CD1c-positive myeloid dendritic cell (primary cell): ENCODE data around the gene FEV.

ENCODE experiments used
- DNase-seq: peaks from one replicate; pipeline ENCODE4 v3.0.0-alpha.2; 2016; ENCODE audit errors: extremely low spot score

The FEV gene

DNA sequence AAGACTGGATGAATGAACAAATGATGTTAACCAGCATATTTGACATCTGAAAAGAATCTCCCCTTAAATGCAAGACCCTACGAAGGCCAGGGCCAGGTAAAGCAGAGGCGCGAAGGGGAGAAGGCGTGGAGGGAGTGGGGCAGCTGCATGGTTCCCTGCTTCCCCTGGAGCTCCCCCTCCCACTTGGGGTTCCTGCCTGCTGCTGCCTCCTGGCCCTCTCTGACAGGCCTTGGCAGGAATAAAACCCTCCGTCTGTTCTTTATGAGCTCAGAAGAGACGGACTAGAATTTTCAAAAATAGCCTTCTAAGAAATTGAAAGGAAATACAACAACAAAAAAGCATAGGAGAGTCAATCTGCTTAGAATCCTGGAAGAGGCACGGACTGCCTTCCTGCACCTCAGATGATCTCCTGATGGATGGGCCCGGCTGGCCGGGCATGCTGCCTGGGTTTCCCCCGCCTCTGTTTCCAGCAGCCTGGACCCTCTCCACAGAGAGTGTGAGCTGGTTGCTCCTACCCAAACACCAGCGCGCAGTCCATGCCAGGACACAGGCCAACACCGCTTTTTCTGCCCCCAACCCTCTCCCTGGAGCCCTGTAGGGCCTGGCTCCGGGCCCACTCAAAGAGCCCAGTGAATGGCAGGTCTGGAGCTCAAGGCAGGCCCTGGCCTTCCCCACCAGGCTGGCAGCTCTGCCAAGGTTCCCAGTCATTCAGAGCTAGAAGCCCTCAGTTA lies 32.4 kb upstream of the FEV start:
- no peak for DNase-seq

DNA sequence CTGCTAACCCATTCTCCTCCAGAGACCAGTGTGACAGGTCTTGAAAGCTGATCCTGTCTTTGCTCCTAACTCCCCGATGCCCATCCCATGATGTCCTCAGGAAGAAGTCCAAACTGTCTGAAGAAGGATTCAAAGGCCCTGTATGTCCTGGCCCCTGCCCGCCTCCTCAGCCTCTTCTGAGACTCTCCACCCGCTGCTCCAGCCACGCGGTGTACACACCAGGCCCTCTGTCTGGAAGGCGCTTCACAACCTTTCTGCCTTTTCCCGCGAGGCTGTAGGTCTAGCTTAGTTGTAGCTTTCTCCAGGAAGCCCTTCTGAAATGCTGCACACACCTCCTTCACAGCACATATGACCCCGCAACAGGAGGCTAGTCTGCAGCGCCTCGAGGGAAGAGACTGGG lies 31.7 kb upstream of the FEV start:
- no peak for DNase-seq

DNA sequence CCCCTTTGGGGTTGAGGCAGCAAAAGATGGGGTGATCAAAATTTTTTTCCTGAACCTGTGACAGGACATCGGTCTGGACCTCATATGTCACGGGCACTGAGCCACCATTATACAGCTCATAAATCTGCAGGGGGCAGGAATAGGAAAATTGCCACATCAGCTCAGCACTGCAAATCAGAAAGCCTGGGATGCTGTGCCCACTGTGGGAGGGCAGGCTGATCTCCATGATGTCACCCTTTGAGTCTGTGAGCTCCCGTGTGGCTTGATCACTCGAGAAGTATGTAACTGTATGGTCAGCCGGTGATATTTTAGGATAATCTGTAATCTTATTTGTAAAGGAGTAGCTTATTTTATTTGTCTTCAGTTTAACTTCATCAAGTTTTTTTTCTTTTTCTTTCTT lies 25.9 kb upstream of the FEV start:
- no peak for DNase-seq

DNA sequence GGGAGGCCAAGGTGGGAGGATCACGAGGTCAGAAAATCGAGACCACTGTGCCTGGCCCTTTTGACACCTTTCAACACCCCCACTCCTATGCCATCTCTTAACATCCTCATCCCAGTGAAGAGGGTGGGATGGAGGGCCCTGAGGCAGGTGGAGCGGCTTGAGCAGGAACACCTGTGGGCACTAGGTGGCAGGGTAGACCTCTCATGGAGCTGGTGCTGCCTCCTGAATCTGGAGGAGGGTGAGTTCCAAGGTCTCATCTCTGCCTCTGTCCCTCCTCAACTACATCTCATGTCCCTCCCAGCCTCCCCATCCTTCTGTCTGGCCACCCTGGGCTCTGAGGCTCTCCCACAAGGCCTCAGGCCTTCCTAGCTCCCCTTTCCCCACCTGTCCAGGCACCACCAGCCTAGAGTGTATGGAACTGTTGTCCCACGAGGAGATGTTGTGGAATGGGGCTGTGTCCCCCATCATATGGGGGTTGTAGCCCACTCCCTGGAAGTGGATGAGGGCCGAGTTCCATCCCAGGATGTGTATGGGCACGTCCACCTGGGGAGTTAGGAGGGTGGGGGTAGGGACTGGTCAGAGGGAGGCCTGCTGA lies 25.3 kb upstream of the FEV start:
- DNase-seq = no peak

DNA sequence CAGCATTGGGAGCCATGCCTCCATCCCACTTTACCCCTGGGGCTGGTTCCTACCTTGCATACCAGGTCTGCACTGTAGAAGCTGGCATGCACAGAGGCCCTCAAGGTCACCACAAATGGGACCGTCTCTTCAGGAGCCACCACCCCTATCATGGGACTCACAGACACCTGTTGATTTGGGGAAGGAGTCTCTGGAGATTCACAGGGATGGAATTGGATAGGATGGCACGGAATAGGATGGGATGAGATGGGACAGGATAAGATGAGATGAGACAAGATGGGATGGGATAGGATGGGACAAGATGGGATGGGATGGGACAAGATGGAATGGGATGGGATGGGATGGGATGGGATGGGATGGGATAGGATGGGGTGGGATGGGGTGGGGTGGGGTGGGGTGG lies 24.3 kb upstream of the FEV start:
- no peak for DNase-seq

DNA sequence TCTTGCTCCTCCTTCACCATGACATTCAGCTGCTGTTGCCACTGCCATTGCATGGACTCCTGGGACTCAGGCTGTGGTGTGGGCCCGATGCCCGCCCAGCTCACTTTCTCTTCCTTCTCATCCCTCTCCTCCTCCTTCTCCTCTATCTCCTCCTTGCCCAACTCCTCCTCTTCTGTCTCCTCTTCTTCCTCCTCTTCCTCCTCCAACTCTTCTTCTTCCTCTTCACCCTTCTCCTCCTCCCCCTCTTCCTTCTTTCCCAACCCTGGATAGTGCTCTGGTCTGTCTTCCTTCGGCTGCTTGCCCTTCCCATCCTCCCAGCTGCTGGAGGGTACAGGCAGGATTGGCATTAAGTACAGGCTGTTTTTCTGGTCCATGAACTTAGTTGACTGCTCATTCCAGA lies 19.0 kb upstream of the FEV start:
- DNase-seq = no peak

DNA sequence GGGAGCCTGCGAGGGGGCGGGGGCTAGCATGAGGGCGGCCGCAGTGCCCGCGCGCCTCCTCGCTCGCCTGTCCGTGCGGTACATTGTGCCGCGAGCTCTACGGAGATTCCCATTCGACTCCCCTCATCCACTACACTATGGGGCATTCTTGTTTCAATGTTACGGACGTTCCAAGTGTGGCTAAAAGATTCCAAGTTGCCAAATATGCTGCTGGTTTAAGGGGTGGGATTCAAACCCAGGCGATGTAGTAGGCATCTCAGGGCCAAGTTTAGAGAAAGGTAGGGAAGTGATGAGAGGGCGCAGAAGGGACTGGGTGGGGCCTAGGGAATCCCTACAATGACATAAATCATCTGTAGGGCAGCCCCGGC lies 18.3 kb upstream of the FEV start:
- DNase-seq = no peak

DNA sequence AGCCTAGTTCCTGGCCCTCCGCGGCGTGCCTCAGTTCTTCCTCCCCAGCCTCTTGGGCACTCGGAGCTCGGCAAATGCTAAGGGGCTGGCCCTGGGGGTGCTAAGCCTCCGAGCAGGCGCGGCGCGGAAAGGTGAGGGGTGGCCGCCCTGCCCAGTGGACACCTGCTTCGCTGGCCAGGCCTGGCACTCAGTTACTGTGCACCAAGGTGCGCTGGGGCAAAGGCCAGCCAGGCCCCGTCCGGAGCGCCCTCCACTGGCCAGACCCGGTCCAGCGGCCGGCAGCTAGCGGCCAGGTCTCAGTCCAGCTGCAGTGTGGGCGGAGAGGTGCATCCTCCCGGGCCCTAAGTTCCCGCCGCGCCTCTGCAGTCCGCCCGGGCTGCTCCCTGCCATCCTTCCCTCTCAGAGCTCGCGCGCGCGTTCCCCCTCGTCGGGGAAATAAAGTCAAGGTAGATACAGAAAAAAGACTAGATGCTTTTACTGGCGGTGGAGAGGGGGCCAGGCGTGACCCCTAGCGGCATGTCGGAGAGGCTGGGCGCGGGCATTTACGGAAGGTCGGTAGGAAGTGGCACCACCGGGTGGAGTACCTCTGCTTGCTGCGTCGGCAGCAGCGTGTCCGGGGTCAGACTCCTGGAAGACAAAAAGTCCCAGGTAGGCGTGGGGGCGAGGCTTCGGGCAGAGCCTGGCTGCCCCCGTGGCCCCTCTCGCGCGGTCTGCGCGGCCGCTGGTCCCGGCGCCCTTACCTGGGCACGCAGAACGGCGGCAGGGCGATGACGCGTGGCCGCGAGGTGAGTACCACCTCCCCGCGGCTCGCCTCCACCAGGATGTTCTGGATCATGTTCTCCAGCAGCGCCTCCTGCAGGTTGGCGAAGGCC lies 17.6 kb upstream of the FEV start:
- DNase-seq = peak; percentile 37

DNA sequence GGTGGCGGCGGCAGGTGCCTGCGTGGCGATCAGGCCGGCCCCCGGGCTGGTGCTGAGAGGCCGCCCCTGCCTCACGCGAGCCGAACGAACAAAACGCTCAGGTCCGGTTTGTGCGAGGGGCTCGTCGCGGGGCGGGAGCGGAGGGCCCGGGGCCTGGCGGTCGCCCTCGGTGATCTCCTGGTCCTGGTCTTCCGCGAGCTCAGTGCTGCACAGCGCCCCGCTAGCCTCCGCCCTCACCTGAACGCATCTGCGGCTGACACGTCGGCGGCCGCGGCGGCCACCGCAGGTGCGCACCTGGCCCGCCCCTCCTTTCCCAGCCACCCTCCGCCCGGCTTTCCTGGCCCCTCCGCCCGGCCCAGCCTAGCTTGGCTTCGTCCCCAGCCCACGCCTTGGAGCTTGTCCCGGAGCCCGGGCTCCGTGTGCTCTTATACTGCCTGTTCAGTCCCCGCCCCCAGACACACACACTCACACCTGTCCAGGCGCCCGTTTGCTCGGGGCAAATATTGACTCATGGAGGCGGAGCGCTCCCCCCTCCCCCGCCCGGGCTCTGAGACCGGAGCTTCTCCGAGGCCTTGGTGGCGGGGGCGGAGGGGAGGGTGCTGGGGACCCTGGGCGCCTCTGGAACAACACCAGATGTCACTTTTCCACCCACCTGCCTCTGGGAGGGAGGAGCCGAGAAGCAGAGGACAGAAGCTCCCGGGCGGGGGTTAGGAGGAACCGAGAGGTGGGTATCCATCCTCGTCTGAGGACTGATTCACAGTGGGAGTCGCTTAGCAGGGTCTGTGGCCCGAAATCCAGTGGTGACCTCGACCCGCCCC lies 16.8 kb upstream of the FEV start:
- DNase-seq = peak; percentile 41

DNA sequence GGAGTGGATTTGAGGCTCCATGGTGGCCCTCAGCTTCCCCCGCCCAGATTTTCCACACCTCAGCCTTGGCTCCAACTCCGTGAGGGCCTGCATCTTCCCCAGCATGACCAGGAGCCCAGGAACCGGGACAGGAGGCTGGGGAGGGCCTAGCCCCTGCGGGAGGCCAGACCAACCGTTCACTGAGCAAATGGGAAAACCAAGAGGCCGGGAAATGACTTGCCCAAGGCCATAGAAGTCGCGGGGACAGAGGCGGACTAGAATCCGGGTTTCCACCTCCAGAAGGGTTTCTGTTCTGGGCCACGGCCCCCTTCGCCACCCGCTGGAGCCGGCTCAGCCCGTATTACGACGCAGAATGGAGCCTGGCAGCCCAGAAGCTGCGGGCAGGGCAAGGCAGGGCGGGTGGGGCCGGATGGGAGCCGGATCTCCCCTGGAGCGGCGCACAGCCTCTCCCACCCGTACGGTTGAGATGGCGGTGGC lies 16.2 kb upstream of the FEV start:
- DNase-seq = no peak

DNA sequence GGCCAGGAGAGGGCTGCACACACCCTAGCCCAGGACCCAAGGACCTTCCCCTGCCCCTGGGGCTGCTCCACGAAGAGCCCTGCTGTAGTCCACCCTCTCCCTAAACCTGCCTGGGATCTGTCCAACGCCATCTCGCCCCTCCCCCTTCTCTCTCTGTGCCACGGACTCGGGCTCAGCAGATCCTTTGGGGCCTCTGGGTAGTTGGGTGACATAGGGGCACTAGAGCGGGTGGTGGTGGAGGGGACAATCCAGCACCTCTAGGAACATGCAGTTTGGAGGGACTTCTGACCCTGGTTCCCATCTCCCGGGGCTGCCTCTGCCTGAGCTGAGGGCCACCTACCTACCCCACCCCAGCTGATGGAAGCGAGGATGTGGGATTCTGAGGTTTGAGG lies 15.6 kb upstream of the FEV start:
- DNase-seq = no peak

DNA sequence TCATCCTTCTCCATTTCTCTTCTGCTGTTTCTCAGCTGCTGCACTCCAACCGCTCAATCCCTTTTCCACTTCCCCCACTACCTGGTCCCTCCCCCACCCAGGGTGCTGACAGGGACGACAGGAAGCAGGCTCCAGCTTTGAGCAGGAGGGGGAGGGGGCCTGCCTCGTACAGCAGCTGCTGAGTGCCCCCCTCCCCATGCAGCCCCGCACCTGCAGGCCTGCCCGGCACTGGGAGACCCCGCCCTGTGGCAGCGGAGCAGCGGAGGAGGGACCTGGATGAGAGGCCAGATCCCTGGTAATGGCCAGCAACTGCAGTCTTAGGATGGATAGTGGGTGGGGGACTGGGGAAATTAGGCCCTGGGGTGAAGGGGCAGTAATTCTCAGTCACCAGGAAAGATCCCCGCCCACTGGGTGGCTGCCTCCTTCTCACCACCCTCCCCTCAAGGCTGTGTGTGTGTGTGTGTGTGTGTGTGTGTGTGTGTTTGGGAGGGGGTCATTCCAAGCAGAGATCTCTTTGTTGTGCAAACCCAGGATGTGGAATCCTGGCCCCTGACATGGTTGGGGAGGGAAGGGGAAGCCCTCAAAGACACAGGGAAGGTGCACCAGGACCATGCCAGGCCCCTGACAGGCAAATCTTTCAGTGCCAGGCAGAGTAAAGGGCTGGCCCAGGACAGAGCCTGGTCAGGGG lies 15.0 kb upstream of the FEV start:
- no peak for DNase-seq

DNA sequence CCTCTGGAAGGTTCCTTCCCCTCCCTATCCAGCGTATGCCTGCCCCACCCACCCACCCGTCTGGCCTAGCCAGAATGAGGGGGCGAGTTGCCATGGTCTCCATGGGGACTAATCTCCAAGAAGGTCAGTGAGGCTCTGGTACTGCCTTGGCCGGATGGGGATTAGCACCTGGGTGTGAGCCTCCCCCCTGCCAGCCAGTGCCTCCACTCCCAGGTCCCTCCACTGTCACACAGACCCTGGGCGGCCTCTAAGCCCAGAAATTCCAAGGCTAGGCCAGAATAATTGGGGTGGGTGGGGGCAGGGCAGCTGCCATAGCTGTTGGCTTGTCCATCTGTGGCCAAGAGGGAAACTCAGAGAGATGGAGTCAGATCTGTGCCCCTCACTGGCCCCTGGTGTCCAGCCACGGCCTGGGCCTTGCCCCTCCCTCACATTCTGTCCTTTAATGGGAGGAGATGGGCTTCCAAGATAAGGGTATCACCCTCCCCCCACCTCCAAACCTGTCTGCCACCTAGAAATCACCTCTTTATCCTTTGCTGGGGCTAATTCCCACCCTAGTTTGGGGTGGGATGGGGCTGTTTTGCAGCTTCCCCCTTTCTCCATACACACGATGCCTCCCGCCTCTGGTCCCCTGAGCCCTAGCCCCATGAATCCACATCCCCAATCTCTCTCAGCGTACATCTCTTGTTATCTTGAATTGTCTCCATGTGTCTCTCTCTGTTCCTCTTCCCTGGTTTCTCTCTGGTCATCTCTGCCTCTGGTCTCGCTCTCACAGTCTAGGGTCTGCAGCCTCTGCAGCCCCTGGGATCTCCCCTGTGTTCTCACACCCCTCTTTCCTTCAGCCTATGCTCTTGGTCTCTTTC lies 14.3 kb upstream of the FEV start:
- no peak for DNase-seq

DNA sequence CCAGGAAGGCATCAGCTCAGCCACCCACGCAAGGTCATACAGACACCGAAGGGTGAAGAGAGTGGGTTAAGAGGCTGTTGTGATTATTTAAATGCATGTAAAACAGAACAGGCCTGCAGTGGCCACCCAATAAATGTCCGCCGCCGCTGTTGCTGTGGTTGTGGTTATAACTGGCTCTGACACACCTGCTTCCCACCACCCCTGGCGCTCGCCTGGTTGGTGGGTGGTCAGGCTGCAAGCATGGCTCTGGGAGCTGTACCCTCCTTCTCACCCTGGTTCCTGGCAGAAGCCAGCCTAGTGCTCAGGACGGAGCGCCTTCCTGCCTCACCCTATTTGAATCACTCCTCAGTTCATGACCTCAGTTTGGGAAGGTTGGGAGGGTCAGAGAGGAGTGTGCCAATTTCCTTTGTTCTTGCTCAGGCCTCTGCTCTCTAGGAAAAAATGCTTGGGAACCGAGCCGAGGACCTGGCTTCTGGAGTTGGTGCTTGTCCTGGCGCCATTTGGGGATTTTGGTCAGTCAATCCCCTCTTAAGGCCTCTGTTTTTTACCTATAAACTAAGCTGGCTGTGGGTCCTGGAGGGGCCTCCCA lies 13.5 kb upstream of the FEV start:
- no peak for DNase-seq

DNA sequence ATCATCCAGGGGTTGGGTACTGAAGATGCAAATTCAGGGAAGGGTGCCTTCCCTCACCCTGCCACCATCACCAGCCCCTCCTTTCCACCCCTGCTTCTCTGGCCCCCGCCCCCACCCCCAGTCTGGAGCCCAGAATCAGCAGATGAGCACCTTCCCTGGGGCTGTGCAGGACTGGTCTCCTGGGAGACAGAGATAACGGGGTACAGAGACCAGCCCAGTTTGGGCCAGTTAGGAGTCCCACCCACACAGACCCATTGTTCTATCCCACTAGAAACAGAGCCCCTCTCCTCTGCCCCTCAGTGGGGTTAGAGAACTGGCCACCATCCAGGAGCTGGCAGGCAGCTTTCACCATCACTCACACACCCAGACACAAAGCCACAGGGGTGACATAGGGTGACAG lies 12.7 kb upstream of the FEV start:
- DNase-seq = no peak

DNA sequence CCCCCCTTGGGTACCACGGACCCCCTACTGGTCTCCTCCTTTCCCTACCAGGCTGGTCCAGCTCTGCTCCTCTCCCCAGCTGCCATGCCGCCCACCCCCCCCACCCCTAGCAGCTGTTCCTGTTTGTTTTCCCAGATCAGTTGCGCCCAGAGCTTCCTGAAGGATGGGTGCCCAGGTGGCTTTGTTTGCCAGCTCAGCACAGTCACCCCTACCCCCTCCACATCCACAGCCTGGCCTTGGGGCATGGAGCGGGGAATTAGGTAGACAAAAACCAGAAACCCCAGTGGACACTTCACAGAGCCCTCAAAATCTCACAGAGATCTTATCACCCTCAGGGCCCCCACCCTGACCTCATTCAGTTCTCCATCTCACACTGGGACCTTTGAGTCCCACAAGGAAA lies 12.0 kb upstream of the FEV start:
- no peak for DNase-seq

DNA sequence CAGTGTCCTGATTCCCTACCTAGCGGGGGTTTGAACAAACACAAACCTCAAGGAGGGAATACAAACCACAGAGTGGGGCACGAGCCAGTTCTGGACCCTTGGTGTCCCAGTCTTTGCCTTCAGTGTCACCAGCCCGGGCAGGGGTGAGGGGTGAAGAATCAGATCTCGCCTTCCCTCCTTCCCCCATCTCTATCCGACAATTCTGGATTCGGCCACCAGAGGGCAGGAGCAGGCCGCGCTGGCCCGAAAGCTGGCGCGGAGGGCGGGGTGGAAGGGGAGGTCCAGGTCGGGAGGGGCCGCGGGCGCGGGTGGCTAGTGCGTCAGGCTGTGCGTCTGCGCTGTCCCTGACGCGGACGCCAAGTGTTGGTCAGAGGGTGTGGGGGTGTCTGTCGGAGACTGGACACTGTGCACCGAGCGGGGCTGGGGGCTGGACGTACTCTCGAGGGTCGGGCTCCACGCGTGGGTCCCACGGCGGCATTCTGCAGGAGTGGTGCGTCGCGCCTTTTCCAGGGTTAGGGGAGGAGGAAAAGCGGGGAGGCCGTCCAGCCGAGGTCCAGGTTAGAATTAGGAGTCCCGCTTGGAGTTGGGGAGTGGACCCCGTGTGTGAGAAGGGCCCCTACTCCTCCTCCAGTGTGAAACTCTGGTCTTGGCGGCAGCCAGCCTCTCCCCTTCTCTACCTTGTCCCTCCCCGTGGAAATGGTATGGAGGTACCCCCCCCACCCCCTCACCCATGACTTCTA lies 11.2 kb upstream of the FEV start:
- DNase-seq = peak; percentile 89

DNA sequence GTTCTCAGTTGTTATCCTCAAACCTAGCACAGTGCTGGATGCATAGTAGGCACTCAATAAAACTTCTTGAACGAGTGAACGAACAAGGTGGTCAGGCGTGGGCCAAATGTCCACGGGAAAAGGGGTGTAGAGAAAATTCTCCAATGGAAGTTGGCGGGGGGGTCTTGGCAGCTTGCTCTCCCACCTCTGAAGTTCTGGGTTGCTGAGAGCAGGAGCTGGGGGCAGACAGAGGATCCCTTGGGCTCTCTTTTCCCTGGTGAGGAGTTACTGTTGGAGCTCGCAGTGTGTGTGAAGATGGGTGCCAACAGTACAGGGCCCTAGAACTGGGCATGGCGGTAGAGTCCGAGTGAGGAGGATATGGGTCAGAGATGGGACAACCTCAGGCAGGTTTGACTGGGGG lies 10.6 kb upstream of the FEV start:
- DNase-seq = no peak
